ENCODE results near the gene TAF6L.

GRCh38 chr11:62816557-62816956 is 45.4 kb downstream of the TAF6L start:
- TF ChIP-seq CTCF (IDR thresholded peaks at IDR 0.05) (no peak), POLR2A (IDR thresholded peaks at IDR 0.05) (no peak), POLR2AphosphoS5 (IDR thresholded peaks at IDR 0.05) (no peak), EP300 (IDR thresholded peaks at IDR 0.05) (no peak)

All from stomach (tissue), 4 donors.